Liver (tissue), 2 donors: Measurements from ENCODE around the gene PYROXD2.

Source experiments
- YY1 ChIP-seq: IDR thresholded peaks from 2 replicates; pipeline ENCODE4 v1.6.1; 2016; ENCODE audit warnings: antibody characterized with exemption, mild to moderate bottlenecking
- ZBTB33 ChIP-seq: IDR thresholded peaks from 2 replicates; pipeline ENCODE4 v1.6.1; 2016; ENCODE audit warnings: antibody characterized with exemption
- TF ChIP-seq, protein P1 (sequence below): IDR thresholded peaks from 2 replicates; pipeline ENCODE4 v1.6.1; 2016; ENCODE audit warnings: antibody characterized with exemption
- TF ChIP-seq, protein P2 (sequence below): fragments of 150-350 bp; IDR thresholded peaks from 2 replicates; pipeline ENCODE4 v1.5.1; 2017; ENCODE audit warnings: improper control_type of control experiment, low read depth, low read length; ENCODE audit not compliant: missing input control
- donor health status: healthy.

GRCh38 chr10:98388101-98388655 lies 26.8 kb downstream of the PYROXD2 start:
- TF ChIP-seq, protein P1, sequence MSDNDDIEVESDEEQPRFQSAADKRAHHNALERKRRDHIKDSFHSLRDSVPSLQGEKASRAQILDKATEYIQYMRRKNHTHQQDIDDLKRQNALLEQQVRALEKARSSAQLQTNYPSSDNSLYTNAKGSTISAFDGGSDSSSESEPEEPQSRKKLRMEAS: no peak
- TF ChIP-seq, protein P2, sequence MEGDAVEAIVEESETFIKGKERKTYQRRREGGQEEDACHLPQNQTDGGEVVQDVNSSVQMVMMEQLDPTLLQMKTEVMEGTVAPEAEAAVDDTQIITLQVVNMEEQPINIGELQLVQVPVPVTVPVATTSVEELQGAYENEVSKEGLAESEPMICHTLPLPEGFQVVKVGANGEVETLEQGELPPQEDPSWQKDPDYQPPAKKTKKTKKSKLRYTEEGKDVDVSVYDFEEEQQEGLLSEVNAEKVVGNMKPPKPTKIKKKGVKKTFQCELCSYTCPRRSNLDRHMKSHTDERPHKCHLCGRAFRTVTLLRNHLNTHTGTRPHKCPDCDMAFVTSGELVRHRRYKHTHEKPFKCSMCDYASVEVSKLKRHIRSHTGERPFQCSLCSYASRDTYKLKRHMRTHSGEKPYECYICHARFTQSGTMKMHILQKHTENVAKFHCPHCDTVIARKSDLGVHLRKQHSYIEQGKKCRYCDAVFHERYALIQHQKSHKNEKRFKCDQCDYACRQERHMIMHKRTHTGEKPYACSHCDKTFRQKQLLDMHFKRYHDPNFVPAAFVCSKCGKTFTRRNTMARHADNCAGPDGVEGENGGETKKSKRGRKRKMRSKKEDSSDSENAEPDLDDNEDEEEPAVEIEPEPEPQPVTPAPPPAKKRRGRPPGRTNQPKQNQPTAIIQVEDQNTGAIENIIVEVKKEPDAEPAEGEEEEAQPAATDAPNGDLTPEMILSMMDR: no peak
- no peak for TF ChIP-seq ZBTB33
- no peak for TF ChIP-seq YY1
